ENCODE data around the gene UGDH. TPM values are rescaled to one million over a fixed set of nuclear protein-coding genes. Genes with fewer than 3 reads are reported as not detected.
"Not testable (repeated sequence)": the region's sequence is repeated elsewhere in the genome, so short reads cannot be mapped to it uniquely, and the experiment has no call there.

UGDH gene
- total RNA-seq, 1 donor from 2014 or later: 65.0 TPM

GRCh38 chr4:39505581-39505980 is 21.7 kb downstream of the UGDH start:
- no peak for TF ChIP-seq CTCF (IDR thresholded peaks at IDR 0.05; ENCODE audit: insufficient read depth, low read length, severe bottlenecking)
- FAIRE-seq: no peak

GRCh38 chr4:39504538-39504937 is 22.7 kb downstream of the UGDH start:
- DNase-seq (ENCODE audit: low read depth): no peak
- FAIRE-seq: no peak
- peaks cover 16% of the 10 kb centered on the region for H3K36me3 ChIP-seq (ENCODE audit: control insufficient read depth, insufficient read depth, low read length)

More at GRCh38 chr4:39505581-39505980, 21.7 kb downstream of the UGDH start:
- Histone ChIP-seq H3K36me3 (ENCODE audit: control insufficient read depth, insufficient read depth, low read length) (peaks cover 19% of the 10 kb centered on the region), H3K4me3 (ENCODE audit: low read depth, low read length) (no peak overlapping the region), H3K27me3 (ENCODE audit: control insufficient read depth, insufficient read depth, low read length) (no peaks in the 10 kb centered on the region)
- peak; percentile 58 for DNase-seq (ENCODE audit: low read depth)

GRCh38 chr4:39502664-39503035 is 24.6 kb downstream of the UGDH start:
- not testable (repeated sequence) for H3K27me3 ChIP-seq (ENCODE audit: control insufficient read depth, insufficient read depth, low read length); FAIRE-seq; DNase-seq (ENCODE audit: low read depth); H3K4me3 ChIP-seq (ENCODE audit: low read depth, low read length)
- peaks cover 13% of the 10 kb centered on the region for H3K36me3 ChIP-seq (ENCODE audit: control insufficient read depth, insufficient read depth, low read length)

More at GRCh38 chr4:39504538-39504937, 22.7 kb downstream of the UGDH start:
- no peak overlapping the region for H3K4me3 ChIP-seq (ENCODE audit: low read depth, low read length)
- H3K27me3 ChIP-seq (ENCODE audit: control insufficient read depth, insufficient read depth, low read length): no peaks in the 10 kb centered on the region
- no peak for TF ChIP-seq CTCF (IDR thresholded peaks at IDR 0.05; ENCODE audit: insufficient read depth, low read length, severe bottlenecking)

GRCh38 chr4:39502019-39502663 is 25.1 kb downstream of the UGDH start:
- no peak overlapping the region for H3K4me3 ChIP-seq (ENCODE audit: low read depth, low read length)
- FAIRE-seq (no peak), DNase-seq (ENCODE audit: low read depth) (peak; percentile 61)
- TF ChIP-seq CTCF (IDR thresholded peaks at IDR 0.05; ENCODE audit: insufficient read depth, low read length, severe bottlenecking): no peak
- no peaks in the 10 kb centered on the region for H3K27me3 ChIP-seq (ENCODE audit: control insufficient read depth, insufficient read depth, low read length)
- peaks cover 13% of the 10 kb centered on the region for H3K36me3 ChIP-seq (ENCODE audit: control insufficient read depth, insufficient read depth, low read length)

- FAIRE-seq: no peak
- peaks cover 4% of the 10 kb centered on the region for H3K36me3 ChIP-seq (ENCODE audit: control insufficient read depth, insufficient read depth, low read length)
Observed at GRCh38 chr4:39498727-39499020, 28.6 kb downstream of the UGDH start.

More at GRCh38 chr4:39498727-39499020, 28.6 kb downstream of the UGDH start:
- DNase-seq (ENCODE audit: low read depth): no peak
- Histone ChIP-seq H3K27me3 (ENCODE audit: control insufficient read depth, insufficient read depth, low read length) (no peaks in the 10 kb centered on the region), H3K4me3 (ENCODE audit: low read depth, low read length) (no peak overlapping the region)
- no peak for TF ChIP-seq CTCF (IDR thresholded peaks at IDR 0.05; ENCODE audit: insufficient read depth, low read length, severe bottlenecking)
